Measurements from ENCODE around the gene TNPO2. TPM values are rescaled to one million over a fixed set of nuclear protein-coding genes. Genes with fewer than 3 reads are reported as not detected.
A peak's percentile ranks its signal among the peaks of the same experiment; 100 is the strongest.

Gene TNPO2
- total RNA-seq, 1 donor from 2014 or later, result 138 TPM

GRCh38 chr19:12750851-12751250 lies 27.1 kb upstream of the TNPO2 start:
- H3K4me3 Mint-ChIP-seq, result no peak overlapping the region
- DNase-seq (ENCODE audit: low read depth, low spot score), result no peak
- TF ChIP-seq CTCF (conservative IDR thresholded peaks at IDR 0.05), result no peak
- H3K27ac Mint-ChIP-seq (ENCODE audit: unreplicated experiment), result no peak overlapping the region
- no peaks in the 10 kb centered on the region for H3K9me3 Mint-ChIP-seq
- peaks cover 11% of the 10 kb centered on the region for H3K36me3 Mint-ChIP-seq (ENCODE audit: low read depth)
- H3K27me3 Mint-ChIP-seq (ENCODE audit: low read depth), result peaks cover 55% of the 10 kb centered on the region
- H3K4me1 Mint-ChIP-seq, result no peaks in the 10 kb centered on the region

GRCh38 chr19:12749938-12750521 lies 26.3 kb upstream of the TNPO2 start:
- peaks cover 53% of the 10 kb centered on the region for H3K27me3 Mint-ChIP-seq (ENCODE audit: low read depth)
- no peak for DNase-seq (ENCODE audit: low read depth, low spot score)
- no peak overlapping the region for H3K4me3 Mint-ChIP-seq
- H3K36me3 Mint-ChIP-seq (ENCODE audit: low read depth), result peaks cover 11% of the 10 kb centered on the region
- H3K27ac Mint-ChIP-seq (ENCODE audit: unreplicated experiment), result no peak overlapping the region
- TF ChIP-seq CTCF (conservative IDR thresholded peaks at IDR 0.05), result no peak
- H3K4me1 Mint-ChIP-seq, result no peaks in the 10 kb centered on the region
- no peaks in the 10 kb centered on the region for H3K9me3 Mint-ChIP-seq

GRCh38 chr19:12748489-12748888 lies 24.8 kb upstream of the TNPO2 start:
- Mint-ChIP-seq H3K27ac (ENCODE audit: unreplicated experiment) (no peak overlapping the region), H3K36me3 (ENCODE audit: low read depth) (peaks cover 11% of the 10 kb centered on the region), H3K27me3 (ENCODE audit: low read depth) (peaks cover 49% of the 10 kb centered on the region), H3K4me1 (no peaks in the 10 kb centered on the region), H3K9me3 (no peaks in the 10 kb centered on the region), H3K4me3 (no peak overlapping the region)
- no peak for DNase-seq (ENCODE audit: low read depth, low spot score)
- no peak for TF ChIP-seq CTCF (conservative IDR thresholded peaks at IDR 0.05)

GRCh38 chr19:12745166-12745897 lies 21.6 kb upstream of the TNPO2 start:
- DNase-seq (ENCODE audit: low read depth, low spot score), result no peak
- no peaks in the 10 kb centered on the region for H3K9me3 Mint-ChIP-seq
- no peak overlapping the region for H3K27ac Mint-ChIP-seq (ENCODE audit: unreplicated experiment)
- no peak overlapping the region for H3K4me3 Mint-ChIP-seq
- peaks cover 19% of the 10 kb centered on the region for H3K27me3 Mint-ChIP-seq (ENCODE audit: low read depth)
- H3K4me1 Mint-ChIP-seq, result no peaks in the 10 kb centered on the region
- H3K36me3 Mint-ChIP-seq (ENCODE audit: low read depth), result peaks cover 16% of the 10 kb centered on the region
- TF ChIP-seq CTCF (conservative IDR thresholded peaks at IDR 0.05), result no peak

GRCh38 chr19:12737835-12738351 lies 14.2 kb upstream of the TNPO2 start:
- H3K9me3 Mint-ChIP-seq, result no peaks in the 10 kb centered on the region
- no peak for DNase-seq (ENCODE audit: low read depth, low spot score)
- peak overlapping the region; percentile 99 for H3K27ac Mint-ChIP-seq (ENCODE audit: unreplicated experiment)
- peaks cover 5% of the 10 kb centered on the region for H3K27me3 Mint-ChIP-seq (ENCODE audit: low read depth)
- H3K4me1 Mint-ChIP-seq, result peaks cover 31% of the 10 kb centered on the region
- H3K4me3 Mint-ChIP-seq, result peak overlapping the region; percentile 94
- no peak for TF ChIP-seq CTCF (conservative IDR thresholded peaks at IDR 0.05)
- H3K36me3 Mint-ChIP-seq (ENCODE audit: low read depth), result peaks cover 15% of the 10 kb centered on the region
